NCI-H2171 (cell line): Measurements from ENCODE around the gene EXOSC5.
"Not testable (repeated sequence)": the region's sequence is repeated elsewhere in the genome, so short reads cannot be mapped to it uniquely, and the experiment has no call there.

Experiments used
- DNase-seq: peaks from one replicate; lab custom pipeline; 2025; lab: John Stamatoyannopoulos, UW

Gene EXOSC5

DNA sequence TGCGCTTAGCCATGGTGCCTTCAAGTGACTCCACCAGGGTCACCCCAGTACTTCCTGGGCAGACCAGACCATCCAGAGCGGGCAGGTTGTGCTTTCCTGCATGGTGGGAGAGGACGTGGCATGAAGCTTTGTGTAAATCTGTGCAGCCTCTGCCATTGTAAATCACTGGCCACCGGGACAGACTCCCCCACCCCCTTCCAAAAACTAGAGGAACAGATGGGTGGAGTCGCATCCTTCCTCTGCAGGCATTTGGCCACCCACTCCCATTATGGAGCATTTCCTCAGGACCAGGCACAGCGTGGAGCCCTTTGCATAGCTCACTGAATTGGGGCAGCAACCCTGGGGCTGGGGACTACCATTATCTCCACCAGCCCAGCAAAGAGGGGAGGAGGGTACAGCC is 8.6 kb upstream of the EXOSC5 start:
- no peak for DNase-seq

DNA sequence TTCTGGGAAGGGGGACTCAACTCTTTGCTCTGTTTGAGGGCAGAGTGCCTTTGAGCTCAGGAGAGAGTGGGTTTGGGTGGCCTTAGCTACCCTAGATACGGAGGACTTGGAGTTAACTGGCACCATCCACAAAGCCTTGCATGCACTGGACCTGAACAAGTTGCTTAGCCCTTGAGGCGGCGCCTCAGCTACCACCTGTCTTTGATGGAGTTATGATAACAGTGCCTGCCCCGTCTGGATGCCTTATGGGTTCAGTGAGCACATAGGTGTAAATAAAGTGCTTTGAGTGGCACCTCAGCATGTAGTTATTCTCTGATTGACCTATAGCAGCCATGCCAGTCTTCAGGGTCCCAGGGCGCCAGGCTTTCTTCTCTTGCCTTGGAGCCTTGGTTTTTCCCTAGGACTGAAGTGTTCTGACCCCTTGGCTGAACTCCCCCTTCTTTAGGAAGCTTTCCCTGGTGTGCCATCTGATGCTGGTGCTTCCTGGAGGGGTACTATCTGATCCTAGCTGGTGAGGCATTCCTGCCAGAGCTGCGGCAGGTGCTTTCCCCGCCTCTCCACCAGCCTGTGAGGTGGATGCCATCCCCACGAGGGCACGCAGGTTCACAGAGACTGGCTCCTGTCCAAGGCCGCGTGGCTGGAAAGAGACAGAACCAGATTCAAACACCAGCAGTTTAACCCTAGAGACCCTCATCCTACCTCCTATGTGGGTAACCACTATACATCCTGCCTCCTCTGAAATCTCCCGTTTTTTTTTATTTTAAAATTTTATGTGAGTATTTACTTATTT is 6.2 kb upstream of the EXOSC5 start:
- DNase-seq: no peak

DNA sequence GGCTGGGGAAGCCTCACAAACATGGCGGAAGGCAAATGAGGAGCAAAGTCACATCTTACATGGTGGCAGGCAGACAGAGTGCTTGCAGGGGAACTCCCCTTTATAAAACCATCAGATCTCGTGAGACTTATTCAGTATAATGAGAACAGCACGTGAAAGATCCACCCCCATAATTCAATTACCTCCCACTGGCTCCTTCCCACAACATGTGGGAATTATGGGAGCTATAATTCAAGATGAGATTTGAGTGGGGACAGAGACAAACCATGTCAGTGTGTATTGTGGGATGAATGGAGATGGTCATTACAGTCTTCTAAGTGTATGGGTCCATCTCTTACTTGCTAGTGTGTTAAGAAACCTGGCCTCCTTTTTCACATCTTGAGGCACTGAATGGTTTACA is 4.9 kb upstream of the EXOSC5 start:
- no peak for DNase-seq

DNA sequence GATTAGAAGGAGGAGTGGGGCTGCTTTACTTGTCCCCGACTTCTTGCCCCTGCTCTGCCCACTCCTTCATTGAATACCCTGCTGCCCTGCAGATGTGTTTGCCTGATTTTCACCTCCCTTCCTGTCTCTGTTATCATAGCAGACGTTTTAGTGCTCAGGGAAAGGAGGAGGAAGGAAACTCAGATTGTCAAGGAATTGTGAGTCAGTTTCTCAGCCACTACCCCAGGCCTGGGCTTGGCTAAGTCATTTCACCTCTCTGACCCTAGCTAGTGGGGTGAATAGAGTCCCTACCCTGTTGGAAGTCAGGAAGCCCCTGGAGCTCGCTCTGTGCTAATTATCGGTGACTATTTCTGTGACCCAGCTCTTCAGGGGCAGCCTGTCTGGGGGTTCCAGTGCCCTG is 4.3 kb upstream of the EXOSC5 start:
- DNase-seq: no peak

DNA sequence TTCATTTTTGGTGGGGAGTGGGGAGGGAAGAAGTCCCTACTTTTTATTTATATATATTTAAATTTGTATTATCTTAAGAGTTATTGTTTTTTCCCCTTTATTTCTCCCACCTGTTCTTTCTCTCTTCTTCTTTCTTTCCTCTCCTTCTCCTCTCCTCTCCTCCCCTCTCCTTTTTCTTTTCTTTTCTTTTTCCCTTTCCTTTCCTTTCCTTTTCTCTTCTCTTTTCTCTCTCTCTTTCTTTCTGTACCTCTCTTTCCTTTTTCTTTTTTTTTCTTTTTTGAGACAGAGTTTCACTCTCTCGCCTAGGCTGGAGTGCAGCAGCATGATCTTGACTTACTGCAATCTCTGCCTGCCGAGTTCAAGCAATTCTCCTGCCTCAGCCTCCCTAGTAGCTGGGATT is 2.4 kb upstream of the EXOSC5 start:
- DNase-seq: no peak

DNA sequence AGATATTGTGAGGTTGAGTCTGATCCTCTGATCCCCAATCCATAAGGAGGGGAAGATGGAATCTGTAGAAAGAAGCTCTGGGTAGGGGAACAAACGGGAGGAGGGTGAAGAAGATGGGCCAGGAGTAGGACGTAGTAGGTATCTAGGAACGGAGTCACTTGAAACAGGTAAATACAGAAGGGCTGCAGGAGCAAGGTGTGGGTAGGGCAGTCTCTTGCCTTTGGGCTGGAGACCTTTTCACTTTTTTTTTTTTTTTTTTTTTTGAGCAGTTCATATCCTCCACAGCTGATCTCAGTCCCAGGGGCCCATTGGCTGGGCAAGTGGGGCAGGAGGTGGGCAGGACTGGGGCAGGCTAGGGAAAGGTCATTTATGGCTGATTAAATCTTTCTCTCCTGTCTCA is 1.9 kb upstream of the EXOSC5 start:
- DNase-seq: no peak

DNA sequence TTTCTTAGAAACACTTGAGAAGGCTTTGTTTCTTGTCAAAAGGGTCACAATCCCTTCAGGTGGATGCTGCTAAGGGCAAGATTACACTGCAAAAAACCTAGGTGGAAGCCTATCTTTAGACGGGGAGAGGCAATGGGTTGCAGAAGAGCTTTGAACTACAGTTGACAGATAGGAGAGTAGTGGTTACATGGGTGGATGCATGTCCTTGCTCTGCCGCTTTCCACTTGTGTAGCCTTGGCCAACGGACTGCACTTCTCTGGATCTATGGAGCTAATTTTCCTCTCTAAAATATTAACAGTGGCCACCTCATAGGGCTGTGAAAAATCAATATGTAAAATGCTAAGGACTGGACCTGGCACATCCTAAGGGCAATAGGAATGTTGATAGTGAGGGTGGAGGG is 1.4 kb upstream of the EXOSC5 start:
- DNase-seq: no peak

DNA sequence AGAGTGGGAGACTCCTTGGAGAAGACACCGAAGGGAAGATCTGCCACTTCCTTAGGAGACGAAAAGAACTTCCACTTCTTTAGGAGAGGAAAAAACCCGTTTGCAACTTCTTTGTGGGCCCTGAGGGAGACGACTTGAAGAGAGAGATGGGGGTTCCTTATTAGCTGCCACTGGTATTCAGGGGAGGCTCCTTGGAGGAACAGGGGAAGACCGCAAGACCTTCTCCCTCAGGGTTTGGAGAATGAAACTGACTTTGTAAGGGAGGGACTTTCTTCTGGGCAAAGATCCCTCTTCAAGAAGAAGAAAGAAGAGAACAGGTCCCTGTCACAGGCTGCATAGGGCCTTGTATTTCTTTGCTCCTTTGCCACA is 875 bp upstream of the EXOSC5 start:
- no peak for DNase-seq

DNA sequence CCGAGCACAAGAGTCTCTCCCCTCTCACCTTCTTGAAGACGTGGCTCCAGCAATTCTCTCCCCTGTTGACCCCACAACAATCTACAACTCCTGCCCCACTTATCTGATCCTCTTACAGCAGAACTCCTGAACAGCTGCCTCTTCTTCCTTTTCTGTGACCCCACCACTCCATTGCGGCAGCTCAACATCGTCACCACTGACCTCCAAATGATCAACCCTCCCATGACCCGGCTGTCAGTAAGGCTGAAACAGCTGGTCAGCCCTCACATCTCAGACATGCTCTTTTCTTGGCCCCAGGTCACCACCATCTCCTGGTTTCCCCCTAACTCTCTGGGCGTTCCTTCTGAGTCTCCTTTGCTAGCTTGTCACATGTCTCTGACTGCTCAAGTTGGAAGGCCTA is 1.8 kb downstream of the EXOSC5 start:
- DNase-seq: no peak

DNA sequence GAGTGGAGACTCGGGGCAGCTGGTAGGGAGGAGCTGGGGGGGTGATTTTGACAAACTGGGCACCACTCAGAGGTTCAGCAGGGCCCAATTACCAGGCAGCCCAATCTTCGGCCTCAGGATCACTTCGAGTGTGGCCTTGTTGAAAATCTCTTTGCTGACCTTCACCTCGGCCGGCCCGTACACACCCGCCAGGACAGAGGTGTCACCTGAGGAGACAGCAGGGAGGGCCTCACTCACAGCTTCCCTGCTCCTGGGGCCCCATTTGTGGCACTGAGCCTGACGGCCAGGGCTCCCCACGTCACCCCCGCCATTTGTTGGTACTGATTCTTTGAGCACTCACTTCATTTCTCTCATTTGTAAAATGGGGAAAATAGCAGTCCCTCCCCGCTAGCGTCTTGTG is 4.4 kb downstream of the EXOSC5 start:
- DNase-seq: no peak

DNA sequence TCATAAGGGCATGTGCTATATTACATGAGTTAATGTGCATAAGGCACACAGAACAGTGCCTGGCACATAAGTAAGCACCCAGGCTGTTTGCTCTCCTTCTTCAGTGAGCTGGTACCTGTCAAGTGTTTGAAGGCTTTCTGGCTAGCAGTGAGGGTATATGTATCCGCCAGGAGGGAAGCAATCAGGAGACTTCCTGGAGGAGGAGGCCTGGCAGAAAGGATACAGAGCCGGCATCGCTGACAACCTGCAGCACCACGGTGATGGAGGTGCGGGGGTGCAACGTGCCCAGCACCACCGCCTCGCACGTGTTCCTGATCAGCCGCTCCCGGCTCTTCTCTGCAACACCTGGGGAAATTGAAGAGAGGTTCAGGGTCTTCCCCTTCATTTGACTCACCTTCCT is 5.5 kb downstream of the EXOSC5 start:
- DNase-seq: no peak

DNA sequence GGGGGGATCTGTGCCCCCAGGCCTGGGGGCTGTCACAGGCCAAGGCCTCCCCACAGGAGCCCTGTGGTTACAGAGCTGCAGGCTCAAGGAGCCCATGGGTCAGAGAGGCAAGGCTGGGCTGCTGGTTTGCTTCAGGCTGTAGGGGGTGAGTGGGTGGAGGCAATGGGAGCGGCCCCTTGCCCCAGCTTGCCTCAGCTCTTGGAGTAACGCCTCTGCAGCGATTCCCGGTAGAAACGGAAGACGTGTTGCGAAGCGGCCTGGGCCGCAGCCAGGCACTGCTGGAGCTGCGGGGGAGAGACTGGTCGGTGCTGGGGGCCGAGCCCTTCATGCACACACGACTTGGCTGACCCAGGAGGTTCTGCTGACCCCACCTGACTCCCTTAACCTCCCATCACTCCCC is 10.7 kb downstream of the EXOSC5 start:
- no peak for DNase-seq

DNA sequence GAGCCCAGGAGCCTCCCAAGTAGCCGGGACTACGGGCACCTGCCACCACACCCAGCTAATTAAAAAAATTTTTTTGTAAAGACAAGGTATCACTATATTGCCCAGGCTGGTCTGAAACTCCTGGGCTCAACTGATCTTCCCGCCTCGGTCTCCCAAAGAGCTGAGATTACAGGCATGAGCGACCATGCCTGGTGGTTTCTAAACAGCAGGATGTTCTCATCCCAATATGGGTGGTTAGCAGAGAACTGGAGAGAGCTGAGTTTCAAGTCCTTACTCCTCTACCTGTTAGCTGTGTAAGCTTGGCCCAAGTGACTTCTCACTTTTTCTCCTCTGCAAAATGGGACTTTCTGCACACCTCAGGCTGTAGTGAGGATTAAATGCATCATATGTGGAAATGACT is 12.8 kb downstream of the EXOSC5 start:
- DNase-seq: no peak

DNA sequence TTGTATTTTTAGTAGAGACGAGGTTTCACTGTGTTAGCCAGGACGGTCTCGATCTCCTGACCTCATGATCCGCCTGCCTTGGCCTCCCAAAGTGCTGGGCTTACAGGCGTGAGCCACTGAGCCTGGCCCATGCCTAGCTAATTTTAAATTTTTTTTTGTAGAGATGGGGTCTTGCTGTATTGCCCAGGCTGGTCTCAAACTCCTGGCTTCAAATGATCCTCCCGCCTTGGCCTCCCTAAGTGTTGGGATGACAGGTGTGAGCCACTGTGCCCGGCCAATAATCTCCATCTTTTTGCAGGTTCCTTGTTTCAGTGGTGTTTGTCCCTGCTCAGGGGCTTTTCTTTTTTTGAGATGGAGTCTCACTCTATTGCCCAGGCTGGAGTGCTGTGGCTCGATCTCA is 15.6 kb downstream of the EXOSC5 start:
- not testable (repeated sequence) for DNase-seq

DNA sequence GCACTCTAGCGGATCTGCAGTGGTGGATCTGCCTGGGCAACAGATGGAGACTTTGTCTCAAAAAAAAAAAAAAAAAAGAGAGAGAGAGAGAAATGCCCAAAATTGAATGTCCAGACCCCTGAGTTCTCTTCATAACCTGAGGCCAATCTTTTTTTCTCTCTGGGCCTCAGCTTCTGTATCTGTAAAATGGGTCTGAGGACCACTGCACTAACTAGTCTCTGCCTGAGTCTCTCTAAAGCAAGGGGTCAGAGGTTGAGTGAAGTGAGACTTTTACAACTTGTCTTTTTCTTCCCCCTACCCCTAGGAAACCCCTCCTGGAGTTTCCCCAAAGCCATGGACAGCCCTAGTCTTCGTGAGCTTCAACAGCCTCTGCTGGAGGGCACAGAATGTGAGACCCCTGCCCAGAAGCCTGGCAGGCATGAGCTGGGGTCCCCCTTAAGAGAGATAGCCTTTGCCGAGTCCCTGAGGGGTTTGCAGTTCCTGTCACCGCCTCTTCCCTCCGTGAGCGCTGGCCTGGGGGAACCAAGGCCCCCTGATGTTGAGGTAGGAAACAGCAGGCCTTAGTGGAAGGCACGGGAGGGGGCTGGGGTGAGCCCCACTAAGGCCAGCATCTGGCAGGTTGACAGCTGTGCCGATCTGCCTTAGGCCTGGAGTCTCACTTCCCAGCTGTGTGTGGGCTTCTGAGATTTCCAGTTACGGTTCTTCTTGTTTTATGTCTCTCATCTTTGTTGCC is 19.0 kb downstream of the EXOSC5 start:
- DNase-seq: no peak

DNA sequence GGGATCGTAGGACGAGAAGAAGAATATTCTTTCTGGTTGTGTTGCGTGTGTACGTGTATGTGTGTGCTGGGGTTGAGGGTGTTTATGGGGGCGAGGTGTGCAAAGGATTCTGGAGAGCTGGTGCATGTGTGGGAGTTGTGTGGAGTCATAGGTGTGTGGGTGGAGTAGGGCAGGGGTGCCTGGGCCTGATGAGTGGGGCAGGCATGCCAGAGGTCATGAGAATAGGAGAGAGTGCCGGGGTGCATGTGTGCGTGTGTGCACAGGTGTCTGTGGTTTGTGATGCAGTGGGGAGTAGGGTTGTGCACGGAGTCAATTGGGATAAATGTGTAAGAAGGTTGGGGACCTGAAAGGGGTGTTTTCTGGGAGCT is 20.2 kb downstream of the EXOSC5 start:
- DNase-seq: no peak

DNA sequence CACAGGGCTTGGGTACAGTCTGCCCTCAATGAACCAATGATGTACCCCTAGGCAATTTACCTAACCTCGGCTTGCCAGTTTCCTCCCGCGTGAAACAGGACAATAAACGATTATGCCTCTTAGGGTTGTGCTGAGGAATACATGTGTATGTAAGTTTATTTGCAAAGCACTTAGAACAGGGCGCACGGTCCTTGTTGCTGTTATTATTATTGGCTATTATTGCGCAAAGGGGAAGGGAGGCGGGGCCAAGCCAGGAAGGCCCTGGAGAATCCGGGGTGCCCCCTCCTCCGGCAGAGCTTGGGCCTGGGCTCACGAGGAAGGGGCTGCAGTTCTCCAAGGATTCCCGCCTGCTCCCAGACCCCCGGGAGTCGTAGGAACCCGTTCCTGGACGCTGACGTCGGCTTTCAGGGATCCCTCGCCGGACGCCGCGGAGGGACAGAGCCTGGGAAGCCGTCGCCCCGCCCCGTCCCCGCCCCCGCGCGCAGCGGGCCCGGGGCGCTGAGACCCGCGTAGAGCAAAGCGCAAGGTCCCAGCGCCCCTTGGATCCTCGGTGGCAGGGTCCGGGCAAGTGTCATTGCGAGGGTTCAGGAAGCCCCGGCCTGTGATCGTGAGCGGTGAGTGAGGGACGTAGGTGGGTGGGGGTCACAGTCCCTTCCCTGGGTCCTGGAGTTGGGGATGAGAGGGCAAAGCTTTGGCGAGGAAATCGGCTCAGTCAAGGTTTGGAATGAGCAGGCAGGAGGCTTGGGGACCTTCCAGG is 20.7 kb downstream of the EXOSC5 start, which contains the start of gene TMEM91:
Gene TMEM91 (plus strand): TSS at position 293 of the 757 bp plus-strand sequence. CDS start 1,777 bp downstream, outside the sequence.
- DNase-seq: no peak

DNA sequence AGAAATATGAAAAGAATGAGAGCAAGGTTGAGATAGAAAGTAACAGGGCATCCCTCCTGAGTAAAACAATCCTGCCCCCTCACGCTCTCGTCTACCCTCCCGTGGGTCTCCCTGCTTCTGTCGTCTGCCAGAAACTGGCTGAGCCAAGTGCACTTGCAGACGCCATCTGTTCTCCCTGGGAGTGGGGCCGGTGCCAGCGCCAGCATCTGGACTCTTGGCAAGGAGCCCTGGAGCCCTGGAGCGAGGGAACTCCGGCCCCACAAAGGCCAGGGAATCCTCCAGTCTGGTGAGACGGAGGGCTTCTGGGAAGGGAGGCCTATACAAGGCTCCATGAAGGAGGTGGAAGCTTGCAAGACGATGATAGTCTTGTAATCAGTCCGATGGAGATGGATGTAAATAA is 23.2 kb downstream of the EXOSC5 start:
- DNase-seq: peak; percentile 90

DNA sequence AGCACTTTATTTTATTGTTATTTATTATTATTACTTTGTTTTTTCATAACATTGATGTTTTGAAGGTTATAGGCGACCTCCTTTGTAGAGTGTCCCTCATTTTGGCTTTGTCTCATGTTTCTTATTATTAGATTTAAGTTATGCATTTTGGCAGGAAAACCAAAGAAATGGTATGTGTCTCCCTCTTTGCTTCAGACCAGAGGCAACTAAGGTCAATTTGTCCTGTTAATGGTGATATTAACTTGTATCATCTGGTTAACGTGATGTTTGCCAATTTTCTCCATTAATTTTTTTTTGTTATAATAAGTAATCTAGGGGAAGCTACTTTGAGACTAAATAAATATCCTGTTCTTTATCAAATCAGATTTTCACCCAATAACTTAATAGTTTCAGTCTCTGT is 24.7 kb downstream of the EXOSC5 start:
- no peak for DNase-seq

DNA sequence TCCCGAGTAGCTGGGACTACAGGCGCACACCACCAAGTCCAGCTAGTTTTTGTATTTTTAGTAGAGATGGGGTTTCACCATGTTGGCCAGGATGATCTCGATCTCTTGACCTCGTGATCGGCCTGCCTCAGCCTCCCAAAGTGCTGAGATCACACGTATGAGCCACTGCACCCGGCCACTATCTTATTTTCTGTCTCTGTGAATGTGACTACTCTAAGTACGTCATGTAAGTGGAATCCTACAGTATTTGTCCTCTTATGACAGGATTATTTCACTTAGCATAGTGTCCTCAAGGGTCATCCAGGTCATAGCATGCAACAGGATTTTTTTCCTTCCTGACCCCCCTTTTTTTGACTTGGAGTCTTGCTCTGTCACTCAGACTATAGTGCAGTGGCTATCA is 25.6 kb downstream of the EXOSC5 start:
- DNase-seq: no peak

DNA sequence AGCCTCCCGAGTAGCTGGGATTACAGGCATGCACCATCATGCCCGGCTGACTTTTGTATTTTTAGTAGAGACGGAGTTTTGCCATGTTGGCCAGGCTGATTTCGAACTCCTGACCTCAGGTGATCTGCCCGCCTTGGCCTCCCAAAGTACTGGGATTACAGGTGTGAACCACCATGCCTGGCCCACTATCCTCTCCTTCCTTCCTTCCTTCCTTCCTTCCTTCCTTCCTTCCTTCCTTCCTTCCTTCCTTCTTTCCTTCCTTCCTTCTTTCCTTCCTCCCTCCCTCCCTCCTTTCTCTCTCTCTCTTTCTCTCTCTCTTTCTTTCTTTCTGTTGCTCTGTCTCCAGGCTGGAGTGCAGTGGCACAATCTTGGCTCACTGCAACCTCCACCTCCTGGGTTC is 26.0 kb downstream of the EXOSC5 start:
- DNase-seq: not testable (repeated sequence)

DNA sequence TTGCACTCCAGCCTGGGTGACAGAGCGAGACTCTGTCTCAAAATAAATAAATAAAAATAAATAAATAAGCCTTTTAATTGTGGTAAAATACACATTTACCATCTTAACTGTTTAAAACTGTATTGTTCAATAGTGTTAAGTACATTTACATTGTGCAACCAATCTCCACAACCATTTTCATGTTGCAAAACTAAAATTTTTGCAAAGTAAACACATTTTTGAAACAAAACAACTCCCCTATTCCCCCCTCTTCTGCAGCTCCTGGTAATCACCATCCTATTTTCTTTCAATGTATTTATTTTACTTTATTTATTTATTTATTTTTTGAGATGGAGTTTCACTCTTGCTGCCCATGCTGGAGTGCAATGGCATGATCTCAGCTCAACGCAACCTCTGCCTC is 27.4 kb downstream of the EXOSC5 start:
- no peak for DNase-seq

DNA sequence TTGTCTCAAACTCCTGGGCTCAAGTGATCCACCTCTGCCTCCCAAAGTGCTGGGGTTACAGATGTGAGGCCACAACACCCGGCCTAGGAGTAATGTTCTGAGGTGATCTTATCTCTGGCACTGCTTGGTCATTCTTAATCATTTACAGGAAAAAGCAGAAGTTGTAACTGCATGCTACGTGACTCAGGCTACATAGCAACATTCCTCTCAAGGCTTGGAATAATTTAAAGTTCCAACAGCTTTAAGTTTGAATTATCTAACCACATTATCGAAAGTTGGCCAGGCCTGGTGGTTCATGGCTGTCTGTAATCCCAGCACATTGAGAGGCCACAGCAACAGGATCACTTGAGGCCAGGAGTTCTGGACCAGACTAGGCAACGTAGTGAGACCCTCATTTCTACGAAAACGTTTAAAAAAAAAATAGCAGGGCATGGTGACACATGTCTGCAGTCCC is 29.3 kb downstream of the EXOSC5 start:
- no peak for DNase-seq
